C4-2B (cell line): ENCODE measurements around the gene PHLDB1.

Experiments
- ZFX ChIP-seq: fragments of 450-650 bp; IDR thresholded peaks from 2 replicates; pipeline ENCODE4 v1.6.1; 2017
- TF ChIP-seq, protein P1 (sequence below): fragments of 450-650 bp; conservative IDR thresholded peaks from 2 replicates; pipeline ENCODE4 v1.5.1; 2017; ENCODE audit warnings: mild to moderate bottlenecking

GRCh38 chr11:118670063-118670462 lies 62.6 kb downstream of the PHLDB1 start:
- TF ChIP-seq, protein P1, sequence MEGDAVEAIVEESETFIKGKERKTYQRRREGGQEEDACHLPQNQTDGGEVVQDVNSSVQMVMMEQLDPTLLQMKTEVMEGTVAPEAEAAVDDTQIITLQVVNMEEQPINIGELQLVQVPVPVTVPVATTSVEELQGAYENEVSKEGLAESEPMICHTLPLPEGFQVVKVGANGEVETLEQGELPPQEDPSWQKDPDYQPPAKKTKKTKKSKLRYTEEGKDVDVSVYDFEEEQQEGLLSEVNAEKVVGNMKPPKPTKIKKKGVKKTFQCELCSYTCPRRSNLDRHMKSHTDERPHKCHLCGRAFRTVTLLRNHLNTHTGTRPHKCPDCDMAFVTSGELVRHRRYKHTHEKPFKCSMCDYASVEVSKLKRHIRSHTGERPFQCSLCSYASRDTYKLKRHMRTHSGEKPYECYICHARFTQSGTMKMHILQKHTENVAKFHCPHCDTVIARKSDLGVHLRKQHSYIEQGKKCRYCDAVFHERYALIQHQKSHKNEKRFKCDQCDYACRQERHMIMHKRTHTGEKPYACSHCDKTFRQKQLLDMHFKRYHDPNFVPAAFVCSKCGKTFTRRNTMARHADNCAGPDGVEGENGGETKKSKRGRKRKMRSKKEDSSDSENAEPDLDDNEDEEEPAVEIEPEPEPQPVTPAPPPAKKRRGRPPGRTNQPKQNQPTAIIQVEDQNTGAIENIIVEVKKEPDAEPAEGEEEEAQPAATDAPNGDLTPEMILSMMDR, result no peak
- TF ChIP-seq ZFX, result no peak
